HG03460 (cell line): Measurements from ENCODE around the gene DHX58.

Source experiments
- ATAC-seq: cut with Tn5 transposase; IDR thresholded peaks from one replicate; pipeline ENCODE4 v1.9.1; 2021; ENCODE audit not compliant: unreplicated experiment

The DHX58 gene

GRCh38 chr17:42087736-42088705 lies 24.5 kb downstream of the DHX58 start:
- ATAC-seq = no peak

GRCh38 chr17:42087042-42087701 lies 25.3 kb downstream of the DHX58 start:
- no peak for ATAC-seq

GRCh38 chr17:42081516-42082129 lies 30.9 kb downstream of the DHX58 start:
- no peak for ATAC-seq

- no peak for ATAC-seq
These were observed 33.0 kb downstream of the DHX58 start for GRCh38 chr17:42079541-42079940.

GRCh38 chr17:42078396-42079043 lies 34.0 kb downstream of the DHX58 start:
- ATAC-seq = no peak

GRCh38 chr17:42077755-42078154 lies 34.8 kb downstream of the DHX58 start:
- no peak for ATAC-seq

GRCh38 chr17:42076797-42077559 lies 35.5 kb downstream of the DHX58 start:
- ATAC-seq = no peak

- ATAC-seq = no peak
These were observed 36.7 kb downstream of the DHX58 start for GRCh38 chr17:42075789-42076188.

- no peak for ATAC-seq
These were observed 40.0 kb downstream of the DHX58 start for GRCh38 chr17:42072323-42073187.

- no peak for ATAC-seq
These were observed 40.7 kb downstream of the DHX58 start for GRCh38 chr17:42071810-42072209.

- ATAC-seq = no peak
These were observed 43.5 kb downstream of the DHX58 start for GRCh38 chr17:42068979-42069378.

- ATAC-seq = no peak
These were observed 45.0 kb downstream of the DHX58 start for GRCh38 chr17:42067371-42068091.

- ATAC-seq = no peak
These were observed 47.3 kb downstream of the DHX58 start for GRCh38 chr17:42065201-42065600.

- no peak for ATAC-seq
These were observed 49.8 kb downstream of the DHX58 start for GRCh38 chr17:42062681-42063080.

- ATAC-seq = no peak
These were observed 50.6 kb downstream of the DHX58 start for GRCh38 chr17:42061646-42062487.

- ATAC-seq = no peak
These were observed 52.3 kb downstream of the DHX58 start for GRCh38 chr17:42060231-42060630.

GRCh38 chr17:42059815-42060214 lies 52.7 kb downstream of the DHX58 start:
- no peak for ATAC-seq

- no peak for ATAC-seq
These were observed 54.5 kb downstream of the DHX58 start for GRCh38 chr17:42058063-42058462.
